Stimulated activated CD4-positive, alpha-beta T cell treated with anti-CD3 and anti-CD28 coated beads, Interleukin-12 subunit alpha, Interleukin-12 subunit beta, amount 100 ng/mL, for 48 hours (primary cell): ENCODE measurements around the gene FBXL16.

ENCODE experiments used
- DNase-seq, 3 donors: peaks; one replicate each; pipeline ENCODE4 v3.0.0-alpha.2; 2020; ENCODE audit warnings: low read depth in 2 of 3, low spot score in 1 of 3

Gene FBXL16

DNA sequence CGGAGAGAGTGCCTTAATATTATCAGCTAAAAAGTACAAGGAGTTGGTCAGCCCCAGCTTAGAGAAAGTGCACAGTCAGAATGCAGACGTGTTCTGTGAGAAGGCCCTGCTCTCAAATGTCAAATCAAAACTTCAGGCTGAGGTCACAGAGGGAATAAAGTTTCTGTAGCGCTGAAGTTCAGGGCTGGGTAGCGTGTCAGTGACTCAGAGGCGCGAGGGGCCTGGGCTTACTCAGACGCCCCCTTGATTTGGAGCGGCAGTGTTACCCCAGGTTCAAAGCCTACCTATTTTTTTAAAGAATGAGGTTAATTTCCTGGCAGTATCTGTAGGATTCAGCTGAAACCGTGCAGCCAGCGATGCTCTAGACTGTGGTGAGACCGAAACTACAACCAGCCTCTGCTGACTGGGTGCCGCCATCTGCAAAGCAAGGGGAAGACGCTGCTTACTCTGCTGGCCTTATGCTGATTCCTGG, 30.4 kb upstream of the FBXL16 start:
- DNase-seq = peak; percentile 59 to 74 (median 60)

DNA sequence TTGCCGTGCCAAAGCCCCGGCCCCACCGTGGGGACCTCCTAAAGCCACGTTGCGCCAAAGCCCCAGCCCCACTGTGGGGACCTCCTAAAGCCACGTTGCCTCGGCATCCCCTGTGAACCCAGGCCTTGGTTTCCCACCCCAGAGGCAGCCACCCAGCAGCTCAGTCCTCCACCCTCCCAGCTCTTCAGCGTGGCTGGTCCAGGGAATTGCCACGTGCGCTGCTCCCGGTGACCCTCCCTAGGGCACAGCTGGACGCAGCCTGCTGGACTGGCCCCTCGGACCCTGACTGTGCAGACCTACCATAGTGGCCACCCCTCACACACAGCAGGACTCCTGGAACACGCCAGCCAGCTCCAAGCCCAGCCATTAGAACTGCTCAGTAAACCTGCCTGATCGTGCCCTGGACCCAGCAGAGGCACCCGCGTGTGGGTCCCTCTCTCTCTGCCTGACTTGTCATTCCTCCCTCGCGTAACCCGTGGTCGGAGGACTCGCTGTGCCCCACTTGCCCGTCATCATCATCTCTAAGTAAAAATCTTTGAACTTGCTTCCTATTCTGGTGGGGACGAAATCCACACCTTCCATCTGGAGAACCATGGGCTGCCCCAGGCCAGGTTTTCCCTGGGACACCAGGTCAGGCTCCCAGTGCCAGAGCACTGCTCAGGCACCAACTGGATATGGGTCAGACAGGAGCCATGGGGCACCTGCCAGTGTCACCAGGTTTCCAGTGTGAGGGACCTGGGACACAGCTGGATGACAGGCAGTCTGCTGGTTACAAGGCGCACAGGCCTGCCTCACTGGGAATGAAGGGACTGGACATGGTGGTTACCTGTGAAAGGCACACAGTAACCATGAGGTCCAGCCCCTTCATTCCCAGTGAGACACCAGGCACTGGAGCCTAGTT, 29.6 kb upstream of the FBXL16 start:
- no peak for DNase-seq

DNA sequence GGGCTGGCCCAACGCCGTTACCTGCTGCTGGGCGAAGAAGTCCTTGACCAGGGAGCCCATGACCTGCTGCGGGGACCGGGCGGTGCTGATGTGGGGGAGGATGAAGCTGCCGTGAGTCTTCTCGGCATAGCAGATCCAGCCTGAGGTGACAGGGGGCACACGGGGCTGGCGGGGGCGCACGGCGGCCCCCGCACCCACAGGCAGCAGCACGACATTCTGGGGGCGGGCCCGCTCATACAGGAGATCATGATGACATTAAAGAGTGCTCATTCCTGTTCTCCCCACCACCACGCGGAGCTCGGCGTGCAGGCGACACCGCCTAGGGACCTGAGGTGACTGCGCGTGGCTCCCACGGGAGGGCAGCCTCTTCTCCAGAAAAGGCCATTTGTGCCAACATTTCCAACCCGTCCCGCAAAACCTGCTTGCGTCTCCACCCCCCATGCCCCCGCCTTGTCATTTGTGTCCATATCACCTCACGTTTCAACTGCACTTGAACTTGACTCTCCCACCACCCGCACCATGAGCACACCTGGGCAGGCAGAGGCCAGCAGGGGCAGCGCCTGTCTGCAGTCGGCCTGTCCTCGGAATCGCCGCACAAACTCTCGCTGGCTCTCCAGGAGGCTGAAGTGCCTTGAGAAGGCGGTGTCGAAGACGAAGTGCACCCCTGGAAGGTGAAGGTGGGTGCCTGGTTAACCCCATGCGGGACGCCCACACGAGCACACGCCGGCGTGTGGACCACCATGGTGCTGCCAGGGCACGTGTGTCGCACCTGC, 28.8 kb upstream of the FBXL16 start:
- no peak for DNase-seq

DNA sequence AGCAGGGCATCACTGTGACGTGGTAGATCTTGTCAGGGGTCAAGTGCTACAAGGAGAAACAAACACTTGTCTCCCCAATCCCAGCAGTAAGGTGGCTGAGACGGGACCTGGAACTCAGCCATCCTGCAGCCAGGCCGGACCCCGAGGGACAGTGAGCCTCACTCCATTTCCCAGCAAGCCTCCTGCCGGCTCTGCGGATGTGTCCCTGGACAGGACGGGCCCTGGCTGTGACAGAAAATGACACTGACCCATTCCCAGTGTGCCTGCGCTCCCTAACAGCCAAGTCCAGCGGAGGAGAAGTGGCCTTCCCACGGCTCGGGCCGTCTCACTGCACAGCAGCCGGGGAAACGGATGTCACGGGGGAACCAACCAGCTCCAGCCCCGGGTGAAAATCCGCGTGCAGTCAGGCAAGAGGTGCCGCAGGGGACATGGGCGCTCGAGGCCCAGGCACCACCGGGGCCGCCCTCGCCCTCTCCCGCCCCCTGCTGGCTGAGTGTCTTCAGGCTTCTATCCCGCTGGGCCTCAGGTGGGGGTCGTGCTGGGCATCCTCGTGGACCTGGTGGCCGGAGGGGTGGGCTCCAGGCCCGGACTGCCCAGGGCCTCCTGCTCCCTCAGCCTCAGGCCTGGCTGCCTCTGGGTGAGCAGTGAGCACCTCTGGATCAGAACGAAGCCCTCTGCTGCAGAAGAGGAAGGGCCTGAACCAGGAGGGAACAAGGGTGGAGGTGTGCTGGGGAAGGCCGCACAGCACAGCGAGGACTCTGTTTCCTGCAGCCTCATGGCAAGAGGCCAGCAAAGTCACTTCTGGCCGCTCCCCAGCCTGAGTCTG, 28.0 kb upstream of the FBXL16 start:
- no peak for DNase-seq

DNA sequence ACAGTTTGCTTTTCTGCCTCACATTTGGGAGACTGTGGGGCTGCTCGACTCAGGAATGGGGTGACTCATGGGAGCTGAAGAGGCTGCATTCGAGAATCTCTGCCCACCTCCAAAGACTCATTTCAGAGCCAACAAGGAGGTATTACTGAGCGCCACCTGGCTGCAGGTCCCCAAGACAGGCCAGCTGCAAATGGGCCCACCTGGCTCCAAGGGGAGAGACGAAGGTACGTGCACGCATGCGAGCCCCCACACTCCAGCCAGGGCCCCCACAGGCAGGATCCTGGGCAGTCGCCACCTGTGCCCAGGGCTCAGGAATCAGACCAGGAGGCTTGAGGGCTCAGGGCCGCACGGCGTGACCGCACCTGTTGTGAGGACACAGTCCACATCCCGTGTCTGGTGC, 27.3 kb upstream of the FBXL16 start:
- DNase-seq = no peak

DNA sequence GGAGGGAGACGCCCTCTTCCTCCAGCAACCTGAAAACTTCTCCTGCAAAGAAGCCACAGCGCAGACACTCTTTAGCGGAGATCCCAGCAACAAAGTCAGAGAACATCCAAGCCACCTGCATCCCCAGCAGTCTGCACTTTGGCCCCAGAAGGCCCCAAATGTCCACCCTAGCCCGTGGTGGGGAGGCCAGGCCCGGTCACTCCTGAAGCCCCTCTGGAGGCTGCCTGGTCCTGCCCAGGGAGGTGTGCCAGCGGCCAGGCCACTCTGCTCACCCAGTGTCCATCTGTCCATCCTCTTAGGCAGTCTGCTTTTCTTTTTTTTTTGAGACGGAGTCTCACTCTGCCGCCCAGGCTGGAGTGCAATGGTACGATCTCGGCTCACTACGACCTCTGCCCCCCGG, 26.7 kb upstream of the FBXL16 start:
- no peak for DNase-seq

DNA sequence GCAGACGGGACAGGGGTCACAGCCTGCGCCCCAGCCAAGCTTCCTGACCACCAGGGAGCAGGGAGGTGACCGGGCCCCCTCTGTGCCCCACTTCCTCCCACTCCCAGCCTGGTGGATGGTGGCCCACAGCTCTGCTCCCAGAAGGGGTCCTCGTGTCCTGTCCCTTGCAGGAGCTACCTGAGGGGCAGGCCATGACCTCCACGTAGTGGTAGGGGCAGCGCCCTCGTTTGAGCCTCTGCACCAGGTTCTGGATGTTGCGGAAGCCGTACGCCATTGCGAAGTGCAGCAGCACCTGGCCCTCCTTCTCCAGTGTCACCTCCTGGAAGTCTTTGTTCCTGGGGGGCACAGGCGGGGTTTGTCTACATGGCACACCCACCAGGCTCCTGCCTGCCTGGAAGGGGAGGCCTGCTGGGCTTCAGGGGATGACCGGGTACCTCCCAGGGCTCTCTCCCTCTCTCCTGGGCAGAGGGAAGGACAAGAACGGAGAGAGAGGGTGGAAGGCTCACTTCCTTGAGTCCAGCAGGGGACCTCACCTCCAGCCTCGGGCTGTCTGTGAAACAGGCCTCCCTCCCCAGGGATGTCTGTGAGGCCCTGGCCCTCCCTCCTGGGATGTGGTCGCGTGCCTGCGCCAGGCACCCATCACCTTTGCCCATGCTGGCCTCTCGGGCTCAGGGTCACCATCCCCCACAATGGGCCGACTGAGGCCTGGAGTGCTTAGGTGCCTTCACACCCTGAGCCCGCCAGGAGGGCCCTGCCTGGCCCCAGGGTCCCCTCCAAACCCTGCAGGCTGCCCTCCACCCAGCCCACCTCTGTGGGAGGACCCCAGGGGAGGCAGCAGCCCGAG, 25.3 kb upstream of the FBXL16 start:
- DNase-seq = no peak

DNA sequence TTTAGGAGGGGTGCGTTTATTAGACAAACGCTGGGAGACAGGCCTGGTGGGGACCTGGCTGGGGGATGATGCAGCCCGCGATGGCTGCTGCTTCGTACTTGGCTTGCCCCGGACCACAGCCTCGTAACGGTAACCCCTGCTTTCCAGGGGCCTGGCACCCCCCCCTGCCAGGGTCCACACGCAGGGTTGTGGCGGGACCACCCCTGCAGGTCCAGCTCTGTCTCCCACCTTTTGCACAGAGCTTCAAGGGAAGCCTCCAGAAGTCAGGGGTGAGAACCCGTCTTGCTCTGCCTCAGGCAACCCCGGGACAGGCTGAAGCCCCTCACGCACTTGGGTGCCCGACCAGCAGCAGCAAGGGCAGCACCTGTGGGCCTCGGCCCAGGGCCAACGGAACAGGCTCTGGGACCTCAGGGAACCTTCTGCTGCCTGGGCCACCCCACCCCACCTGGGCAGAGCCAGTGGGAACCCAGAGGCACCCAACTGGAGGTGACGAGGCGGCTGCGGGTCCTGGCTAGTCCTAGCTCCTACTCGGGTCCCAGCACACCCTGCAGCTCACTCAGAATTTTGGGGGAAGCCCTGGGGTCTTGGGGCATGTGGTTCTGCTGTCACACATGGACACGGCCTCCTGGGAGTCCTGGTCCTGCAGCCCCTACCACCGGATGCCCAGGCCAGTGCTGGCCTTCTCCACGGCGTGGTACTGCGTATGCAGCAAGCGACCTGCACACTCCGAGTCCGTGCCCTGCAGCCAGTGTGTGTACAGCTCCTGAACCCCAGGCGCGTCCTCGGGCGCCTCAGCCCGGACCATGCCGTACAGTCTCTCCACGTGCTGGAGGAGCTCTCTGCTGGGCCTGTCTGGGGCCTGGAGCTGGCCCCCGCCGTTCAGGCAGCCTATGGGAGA, 24.4 kb upstream of the FBXL16 start:
- no peak for DNase-seq

DNA sequence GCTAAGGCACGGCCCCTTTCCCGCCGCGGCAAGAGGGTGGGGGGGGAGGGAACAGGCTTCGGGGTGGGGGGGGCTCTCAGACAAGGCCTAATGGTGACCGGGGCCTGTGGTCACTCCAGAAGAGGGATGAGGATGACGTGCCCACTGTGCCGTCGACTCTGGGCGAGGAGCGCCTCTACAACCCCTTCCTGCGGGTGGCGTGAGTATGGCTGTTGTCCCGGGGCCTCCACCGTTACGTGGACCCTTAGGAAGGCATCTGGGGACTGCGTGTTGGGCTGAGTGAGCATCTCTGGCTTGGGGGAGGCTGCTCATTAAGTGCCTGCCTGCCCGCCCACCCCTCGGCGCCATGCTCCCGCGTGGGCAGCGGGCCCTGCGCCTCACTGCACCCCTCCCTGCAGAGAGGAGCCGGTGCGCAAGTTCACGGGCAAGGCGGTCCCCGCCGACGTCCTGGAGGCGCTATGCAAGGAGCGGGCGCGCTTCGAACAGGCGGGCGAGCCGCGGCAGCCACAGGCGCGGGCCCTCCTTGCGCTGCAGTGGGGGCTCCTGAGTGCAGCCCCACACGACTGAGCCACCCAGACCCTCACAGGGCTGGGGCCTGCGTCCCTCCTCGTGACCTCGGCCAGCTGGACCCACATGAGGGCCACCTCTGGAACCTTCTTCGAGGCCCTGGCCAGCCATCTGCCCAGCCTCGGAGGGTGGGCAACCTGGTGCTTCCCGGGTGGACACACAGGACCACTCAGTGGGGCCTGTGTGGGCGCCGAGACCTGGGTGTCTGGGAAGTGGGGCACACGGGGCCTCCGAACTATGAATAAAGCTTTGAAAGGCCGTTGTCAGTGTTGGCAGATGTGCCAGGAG, 23.5 kb upstream of the FBXL16 start:
- no peak for DNase-seq

DNA sequence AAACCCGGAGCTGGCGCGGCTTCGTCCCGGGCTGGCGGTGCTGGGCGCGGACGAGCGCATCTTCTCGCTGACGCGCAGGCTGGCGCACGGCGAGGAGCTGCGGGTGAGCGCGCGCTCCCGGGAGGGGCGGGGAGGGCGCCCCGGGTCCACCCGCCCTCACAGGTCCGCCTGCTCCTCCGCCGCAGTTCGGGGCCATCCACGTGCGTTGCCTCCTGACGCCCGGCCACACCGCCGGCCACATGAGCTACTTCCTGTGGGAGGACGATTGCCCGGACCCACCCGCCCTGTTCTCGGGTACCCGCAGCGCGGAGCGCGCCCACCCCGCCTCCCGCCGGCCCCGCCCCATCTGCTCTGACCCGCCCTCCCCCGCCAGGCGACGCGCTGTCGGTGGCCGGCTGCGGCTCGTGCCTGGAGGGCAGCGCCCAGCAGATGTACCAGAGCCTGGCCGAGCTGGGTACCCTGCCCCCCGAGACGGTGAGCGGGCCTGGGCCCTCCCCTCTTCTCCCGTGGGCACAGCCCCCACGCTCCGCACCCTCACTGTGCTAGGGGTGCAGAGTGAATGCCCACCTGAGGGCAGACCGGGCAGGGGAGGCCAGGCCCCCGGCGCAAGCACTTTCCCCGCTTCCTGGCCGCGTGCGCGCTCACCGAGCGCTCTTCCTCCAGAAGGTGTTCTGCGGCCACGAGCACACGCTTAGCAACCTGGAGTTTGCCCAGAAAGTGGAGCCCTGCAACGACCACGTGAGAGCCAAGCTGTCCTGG, 22.7 kb upstream of the FBXL16 start:
- peak in 1 of 3 donors; percentile 56 for DNase-seq

DNA sequence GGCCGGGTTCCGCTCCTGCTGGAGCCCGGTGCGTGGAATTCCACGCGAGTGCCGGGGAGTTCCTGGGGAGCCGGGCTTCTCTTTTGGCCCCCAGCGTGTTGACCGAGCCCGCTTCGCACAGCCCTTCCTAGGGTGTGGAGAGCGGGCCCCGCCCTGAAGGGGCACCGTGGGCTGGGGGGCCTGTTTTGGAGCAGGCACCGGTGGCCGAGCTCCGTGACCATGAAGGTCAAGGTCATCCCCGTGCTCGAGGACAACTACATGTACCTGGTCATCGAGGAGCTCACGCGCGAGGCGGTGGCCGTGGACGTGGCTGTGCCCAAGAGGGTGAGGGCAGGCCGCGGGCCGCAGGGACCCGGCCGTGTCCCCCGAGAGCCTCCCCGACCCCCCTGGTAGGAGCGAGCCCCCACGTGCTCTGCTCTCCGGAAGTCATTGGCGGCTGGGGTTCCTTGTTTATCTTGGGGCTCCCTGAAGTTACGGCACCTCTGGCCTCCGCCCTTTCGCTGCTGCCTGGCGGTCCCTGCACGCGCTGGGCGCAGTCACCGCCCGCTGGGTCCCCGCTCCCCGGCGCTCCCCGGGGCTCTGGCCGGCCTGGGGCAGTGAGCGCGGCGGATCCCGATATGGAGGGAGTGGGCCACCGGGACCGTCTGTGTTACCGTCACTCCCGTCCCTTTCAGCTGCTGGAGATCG, 21.8 kb upstream of the FBXL16 start:
- DNase-seq = no peak

DNA sequence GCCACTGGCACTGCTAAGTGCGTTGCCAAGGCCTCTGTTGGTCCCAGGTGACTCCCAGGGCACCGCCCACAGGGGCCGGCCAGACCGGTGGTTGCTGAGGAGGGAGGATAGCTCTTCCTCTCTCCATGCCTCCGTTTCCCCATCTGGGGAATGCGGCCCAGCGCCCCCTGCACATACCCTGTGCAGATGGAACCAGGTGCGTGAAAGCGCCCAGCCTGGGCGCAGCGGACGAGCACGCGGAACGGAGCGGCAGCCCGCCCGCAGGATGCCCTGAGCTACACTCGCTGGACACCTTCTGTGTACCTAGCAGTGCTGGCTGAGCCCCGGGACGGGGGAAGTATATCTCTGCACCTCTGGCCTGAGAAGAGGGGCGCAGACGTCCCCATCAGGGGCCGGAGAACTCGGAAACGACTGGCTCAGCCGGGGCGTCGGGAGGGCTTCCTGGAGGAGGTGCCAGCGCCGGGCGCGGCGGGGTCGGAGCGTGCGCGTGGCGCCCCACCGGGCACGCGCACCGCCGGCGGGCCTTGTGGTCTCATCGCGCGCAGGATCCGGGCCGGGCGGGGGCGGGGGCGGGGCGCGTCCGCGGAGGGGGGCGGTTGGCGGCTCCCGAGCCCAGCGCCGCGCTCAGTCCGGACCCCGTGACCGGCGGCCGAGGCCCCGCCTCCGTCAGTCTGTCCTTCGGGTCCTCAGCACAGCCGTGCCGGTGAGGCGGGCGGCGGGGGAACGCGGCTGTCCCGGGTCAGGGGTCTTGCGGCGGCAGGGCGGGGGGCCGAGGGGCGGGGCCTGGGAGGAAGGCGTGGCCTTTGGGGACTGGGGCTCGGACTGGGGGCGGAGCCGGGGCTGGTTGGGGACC, 21.1 kb upstream of the FBXL16 start, which contains the start of the genes CCDC78 and HAGHL:
TSS of gene CCDC78 (minus strand) at position 6 of the 853 bp plus-strand sequence. CDS start 76 bp downstream, outside the sequence.
TSS of gene HAGHL (plus strand) at position 669 of the 853 bp plus-strand sequence. CDS start 404 bp downstream, outside the sequence.
- no peak for DNase-seq

DNA sequence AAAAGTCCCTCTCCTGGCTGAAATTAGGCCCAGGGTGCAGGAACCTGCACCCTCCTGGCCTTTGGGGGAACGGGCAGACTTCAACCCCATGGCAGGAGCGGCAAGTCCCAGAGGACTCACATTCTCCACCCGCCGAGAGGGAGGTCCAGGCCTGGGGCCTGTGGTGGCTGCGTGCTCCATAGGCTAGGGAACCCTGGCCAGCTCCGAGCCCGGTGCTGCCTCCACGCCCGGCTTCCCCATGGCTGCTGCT, 20.5 kb upstream of the FBXL16 start:
- DNase-seq = no peak

DNA sequence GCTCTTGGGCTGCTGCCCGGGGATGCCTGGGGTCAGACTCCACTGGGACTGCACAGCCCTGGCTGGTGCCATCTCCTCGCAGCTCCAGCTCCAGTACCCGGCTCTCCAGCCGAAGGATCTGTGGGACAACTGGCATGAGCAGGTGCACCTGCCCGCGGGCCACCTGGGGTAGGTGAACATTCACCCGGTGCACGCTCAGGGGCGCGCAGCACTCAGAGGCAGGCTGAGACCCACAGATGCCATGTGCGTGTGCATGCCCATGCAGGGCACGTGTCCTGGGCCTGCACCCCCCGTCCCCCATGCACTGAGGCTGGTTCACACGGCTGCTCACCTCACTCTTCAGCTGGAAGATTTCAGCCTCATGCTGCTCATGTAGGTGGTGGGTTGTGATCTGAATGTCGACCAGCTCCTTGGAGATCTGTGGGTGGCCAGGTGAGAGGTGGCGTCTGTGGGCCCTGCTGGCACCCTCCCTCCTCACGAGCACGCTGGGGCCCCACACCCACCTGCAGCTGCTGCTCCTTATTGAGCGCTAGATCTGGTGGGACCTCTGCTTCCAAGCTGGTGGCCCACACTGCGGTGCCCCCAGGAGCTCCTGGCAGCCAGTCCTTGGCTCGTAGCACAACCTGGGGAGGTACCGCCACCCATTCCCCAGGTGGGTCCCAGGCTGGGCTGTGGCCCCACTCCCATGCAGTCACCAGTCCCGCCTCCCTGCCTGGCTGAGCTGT, 20.0 kb upstream of the FBXL16 start:
- DNase-seq = no peak

DNA sequence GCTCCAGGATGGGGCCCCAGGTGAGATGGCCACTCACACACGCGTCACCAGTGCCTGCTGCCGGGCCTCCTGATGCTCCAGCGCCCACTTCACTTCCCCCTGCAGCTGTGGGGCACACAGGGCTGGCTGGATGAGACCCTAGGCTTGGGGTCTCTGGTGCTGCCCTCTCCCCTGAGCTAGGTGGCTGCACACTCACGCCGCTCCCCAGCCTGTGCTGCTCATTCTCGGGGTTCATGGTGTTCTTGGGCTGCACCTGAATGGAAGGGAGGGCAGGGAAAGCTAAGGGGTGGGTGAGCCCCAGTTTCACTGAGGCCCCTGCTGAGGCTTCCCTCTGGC, 19.4 kb upstream of the FBXL16 start:
- DNase-seq = no peak
